Measurements from ENCODE around the gene MT1F. TPM values are rescaled to one million over a fixed set of nuclear protein-coding genes. Genes with fewer than 3 reads are reported as not detected.
"Not testable (repeated sequence)": the region's sequence is repeated elsewhere in the genome, so short reads cannot be mapped to it uniquely, and the experiment has no call there.

The MT1F gene
- total RNA-seq, 1 experiment from 2014 or later = 2.4 TPM

DNA sequence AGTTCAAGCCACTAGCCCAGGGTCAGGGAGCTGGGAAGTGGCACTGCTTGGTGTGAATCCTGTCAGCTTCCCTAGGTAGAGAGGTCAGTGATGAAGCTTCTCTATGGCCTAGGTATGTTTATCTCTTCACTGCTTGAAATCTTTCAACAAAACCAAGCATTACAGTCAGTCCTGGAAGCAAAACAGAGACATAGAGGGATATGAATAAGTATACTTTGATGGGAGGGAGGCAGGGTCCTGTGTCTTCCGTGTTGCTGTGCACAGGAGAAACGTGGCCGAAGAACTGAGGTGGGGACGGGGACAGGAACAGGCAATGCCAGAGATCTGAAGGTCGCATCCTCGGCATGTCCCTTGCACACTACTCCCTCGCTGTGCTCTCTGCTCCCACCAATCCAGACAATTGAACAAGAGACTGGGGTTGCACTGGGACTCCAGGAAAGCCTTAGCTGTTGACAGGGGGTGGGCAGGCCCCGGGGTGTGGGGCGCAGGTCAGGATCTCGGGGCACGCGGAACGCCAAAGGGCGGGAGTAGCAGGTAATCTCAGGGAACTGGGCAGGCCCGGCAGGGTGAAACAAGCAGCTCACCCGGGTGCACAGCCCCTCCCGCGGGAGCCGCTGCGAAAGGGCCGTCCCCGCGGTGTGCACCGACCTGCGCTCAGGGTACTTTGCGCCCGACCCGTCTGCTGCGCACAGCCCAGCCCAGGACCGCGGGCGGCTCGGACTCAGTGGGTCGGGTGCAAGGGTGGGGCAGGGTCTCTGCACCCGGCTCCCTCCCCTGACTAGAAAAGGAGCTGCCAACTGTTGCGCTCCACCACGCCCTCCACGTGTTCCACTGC, 11.5 kb downstream of the MT1F start, which contains the start of gene MT1H:
MT1H (plus strand) TSS at position 810 of the 835 bp plus-strand sequence. CDS start 71 bp downstream, outside the sequence.
- no TSS peak for BruUV-seq (replicated peaks)
- TF ChIP-seq, protein P1, sequence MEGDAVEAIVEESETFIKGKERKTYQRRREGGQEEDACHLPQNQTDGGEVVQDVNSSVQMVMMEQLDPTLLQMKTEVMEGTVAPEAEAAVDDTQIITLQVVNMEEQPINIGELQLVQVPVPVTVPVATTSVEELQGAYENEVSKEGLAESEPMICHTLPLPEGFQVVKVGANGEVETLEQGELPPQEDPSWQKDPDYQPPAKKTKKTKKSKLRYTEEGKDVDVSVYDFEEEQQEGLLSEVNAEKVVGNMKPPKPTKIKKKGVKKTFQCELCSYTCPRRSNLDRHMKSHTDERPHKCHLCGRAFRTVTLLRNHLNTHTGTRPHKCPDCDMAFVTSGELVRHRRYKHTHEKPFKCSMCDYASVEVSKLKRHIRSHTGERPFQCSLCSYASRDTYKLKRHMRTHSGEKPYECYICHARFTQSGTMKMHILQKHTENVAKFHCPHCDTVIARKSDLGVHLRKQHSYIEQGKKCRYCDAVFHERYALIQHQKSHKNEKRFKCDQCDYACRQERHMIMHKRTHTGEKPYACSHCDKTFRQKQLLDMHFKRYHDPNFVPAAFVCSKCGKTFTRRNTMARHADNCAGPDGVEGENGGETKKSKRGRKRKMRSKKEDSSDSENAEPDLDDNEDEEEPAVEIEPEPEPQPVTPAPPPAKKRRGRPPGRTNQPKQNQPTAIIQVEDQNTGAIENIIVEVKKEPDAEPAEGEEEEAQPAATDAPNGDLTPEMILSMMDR (IDR thresholded peaks at IDR 0.05; ENCODE audit: unreplicated experiment) = no peak
- intact Hi-C loops (cut with micrococcal nuclease) = no loop called here
- CTCF ChIA-PET = interaction anchor here (0.6 to 1.7 kb wide), 4 partner anchors 33 to 136 kb away, joined by 3 to 5 read pairs (median 3); no protein-coding TSS in a partner anchor
- Mint-ChIP-seq H3K27ac (ENCODE audit: low read depth, unreplicated experiment) (no peak within 1 kb of the TSS), H3K4me1 (ENCODE audit: insufficient read depth, unreplicated experiment) (no peaks in the 10 kb centered on the region), H3K4me3 (ENCODE audit: unreplicated experiment) (no peak within 1 kb of the TSS), H3K27me3 (ENCODE audit: insufficient read depth, unreplicated experiment) (peaks cover 9% of the 10 kb centered on the region), H3K36me3 (ENCODE audit: insufficient read depth, unreplicated experiment) (no peaks in the 10 kb centered on the region), H3K9me3 (ENCODE audit: unreplicated experiment) (no peaks in the 10 kb centered on the region)
- DNase-seq (ENCODE audit: unreplicated experiment) = no peak
- POLR2A ChIA-PET = no interaction called here

DNA sequence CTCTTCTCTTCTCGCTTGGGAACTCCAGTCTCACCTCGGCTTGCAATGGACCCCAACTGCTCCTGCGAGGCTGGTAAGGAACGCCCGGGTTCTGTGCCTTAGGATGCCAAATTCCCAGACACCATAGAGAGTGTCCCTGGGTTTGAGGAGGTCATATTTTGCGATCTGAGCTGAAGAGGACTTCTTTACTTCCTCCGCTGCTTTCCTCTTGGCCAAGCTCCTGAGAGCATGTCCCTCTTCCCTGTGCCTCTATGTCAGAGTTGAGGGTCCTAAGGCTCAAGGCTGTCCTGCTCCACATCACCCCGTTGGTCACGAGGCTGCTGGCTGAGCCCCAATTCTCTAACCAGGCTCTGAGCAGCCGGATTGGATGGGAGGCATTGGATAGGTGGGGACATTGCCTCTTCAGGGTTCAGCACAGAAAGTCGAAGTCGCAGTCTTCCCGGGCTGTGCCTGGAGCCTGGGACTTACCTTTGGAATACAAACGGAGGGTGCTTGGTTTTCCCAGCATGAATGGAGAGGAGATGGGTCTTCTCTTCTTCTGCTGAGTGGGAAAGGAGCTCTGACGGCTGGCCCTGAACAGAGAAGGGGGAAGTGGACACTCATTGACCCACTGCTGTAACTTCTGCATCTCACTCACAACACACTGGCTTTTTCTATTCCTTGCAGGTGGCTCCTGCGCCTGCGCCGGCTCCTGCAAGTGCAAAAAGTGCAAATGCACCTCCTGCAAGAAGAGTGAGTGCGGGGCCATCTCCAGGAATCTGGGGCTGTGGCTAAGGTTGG, 12.3 kb downstream of the MT1F start:
- Mint-ChIP-seq H3K36me3 (ENCODE audit: insufficient read depth, unreplicated experiment) (no peaks in the 10 kb centered on the region), H3K4me3 (ENCODE audit: unreplicated experiment) (no peak overlapping the region), H3K9me3 (ENCODE audit: unreplicated experiment) (no peaks in the 10 kb centered on the region), H3K4me1 (ENCODE audit: insufficient read depth, unreplicated experiment) (no peaks in the 10 kb centered on the region), H3K27me3 (ENCODE audit: insufficient read depth, unreplicated experiment) (peaks cover 9% of the 10 kb centered on the region), H3K27ac (ENCODE audit: low read depth, unreplicated experiment) (no peak overlapping the region)
- TF ChIP-seq, protein P1 (IDR thresholded peaks at IDR 0.05; ENCODE audit: unreplicated experiment) = no peak
- intact Hi-C loops (cut with micrococcal nuclease) = no loop called here
- ChIA-PET CTCF (interaction anchor here (0.6 to 1.7 kb wide), 2 partner anchors 32 to 135 kb away, joined by 3 to 5 read pairs; no protein-coding TSS in a partner anchor), POLR2A (interaction anchor here (0.6 to 1.5 kb wide), 3 partner anchors 13 to 60 kb away, joined by 3 read pairs; no protein-coding TSS in a partner anchor)
- BruUV-seq (replicated peaks) = no TSS peak
- no peak for DNase-seq (ENCODE audit: unreplicated experiment)

GRCh38 chr16:56670620-56670934, 12.8 kb downstream of the MT1F start:
- DNase-seq (ENCODE audit: unreplicated experiment) = no peak
- intact Hi-C loops (cut with micrococcal nuclease) = no loop called here
- no peak overlapping the region for H3K27ac Mint-ChIP-seq (ENCODE audit: low read depth, unreplicated experiment)
- BruUV-seq (replicated peaks) = no TSS peak
- no peaks in the 10 kb centered on the region for H3K9me3 Mint-ChIP-seq (ENCODE audit: unreplicated experiment)
- no peak overlapping the region for H3K4me3 Mint-ChIP-seq (ENCODE audit: unreplicated experiment)
- TF ChIP-seq, protein P1 (IDR thresholded peaks at IDR 0.05; ENCODE audit: unreplicated experiment) = no peak
- H3K27me3 Mint-ChIP-seq (ENCODE audit: insufficient read depth, unreplicated experiment) = peaks cover 9% of the 10 kb centered on the region
- H3K4me1 Mint-ChIP-seq (ENCODE audit: insufficient read depth, unreplicated experiment) = no peaks in the 10 kb centered on the region
- H3K36me3 Mint-ChIP-seq (ENCODE audit: insufficient read depth, unreplicated experiment) = no peaks in the 10 kb centered on the region
- CTCF ChIA-PET = interaction anchor here (1.7 kb wide), 1 partner anchor 32 kb away, joined by 5 read pairs; no protein-coding TSS in a partner anchor
- POLR2A ChIA-PET = interaction anchor here (0.6 to 1.5 kb wide), 2 partner anchors 13 to 60 kb away, joined by 3 read pairs; no protein-coding TSS in a partner anchor

DNA sequence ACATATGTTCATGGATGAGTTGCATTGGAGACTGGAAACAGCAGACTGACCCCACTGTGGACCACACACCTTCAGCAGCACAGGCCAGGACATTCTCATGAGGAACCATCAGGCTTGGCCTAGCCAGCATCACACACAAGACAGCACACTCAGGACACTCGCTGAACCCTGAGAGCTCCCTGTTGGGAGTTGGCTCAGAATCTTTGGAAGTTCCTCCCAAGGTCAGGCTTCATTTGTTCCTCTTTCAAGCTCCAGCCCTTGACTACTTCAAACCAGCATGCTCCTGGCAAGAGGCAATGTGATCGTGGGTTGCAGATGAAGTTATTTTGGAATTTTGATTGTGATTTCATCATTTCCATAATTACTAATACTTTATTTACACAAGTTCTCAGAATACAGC, 13.9 kb downstream of the MT1F start:
- H3K36me3 Mint-ChIP-seq (ENCODE audit: insufficient read depth, unreplicated experiment); CTCF ChIA-PET; H3K27me3 Mint-ChIP-seq (ENCODE audit: insufficient read depth, unreplicated experiment); H3K4me3 Mint-ChIP-seq (ENCODE audit: unreplicated experiment); H3K9me3 Mint-ChIP-seq (ENCODE audit: unreplicated experiment); BruUV-seq (replicated peaks); H3K4me1 Mint-ChIP-seq (ENCODE audit: insufficient read depth, unreplicated experiment); intact Hi-C loops (cut with micrococcal nuclease); H3K27ac Mint-ChIP-seq (ENCODE audit: low read depth, unreplicated experiment): not testable (repeated sequence)
- POLR2A ChIA-PET = interaction anchor here (0.5 to 3.0 kb wide), 3 partner anchors 12 to 62 kb away, joined by 3 to 30 read pairs (median 3); partner anchors contain the start of gene MT1X
- DNase-seq (ENCODE audit: unreplicated experiment) = peak; percentile 45

DNA sequence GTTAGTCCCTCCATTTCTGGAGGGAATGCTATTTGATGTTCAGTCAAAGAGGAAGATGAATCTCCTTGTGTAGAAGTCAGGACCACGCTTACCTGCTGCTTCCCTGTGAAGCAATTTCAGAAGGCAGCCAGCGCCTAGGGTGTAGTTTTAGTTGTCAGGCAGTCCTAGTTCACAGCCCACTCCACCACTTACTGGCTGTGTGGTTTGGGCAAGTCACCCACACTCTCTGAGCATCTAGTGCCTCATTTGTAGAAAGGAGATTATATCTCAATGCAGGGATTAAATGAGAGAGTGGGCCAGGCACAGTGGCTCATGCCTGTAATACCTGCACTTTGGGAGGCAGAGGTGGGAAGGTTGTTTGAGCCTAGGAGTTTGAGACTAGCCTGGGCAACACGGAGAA, 14.4 kb downstream of the MT1F start:
- CTCF ChIA-PET = interaction anchor here (1.9 kb wide), 1 partner anchor 30 kb away, joined by 13 read pairs; no protein-coding TSS in a partner anchor
- H3K36me3 Mint-ChIP-seq (ENCODE audit: insufficient read depth, unreplicated experiment); H3K27me3 Mint-ChIP-seq (ENCODE audit: insufficient read depth, unreplicated experiment); H3K4me1 Mint-ChIP-seq (ENCODE audit: insufficient read depth, unreplicated experiment); intact Hi-C loops (cut with micrococcal nuclease); BruUV-seq (replicated peaks); H3K27ac Mint-ChIP-seq (ENCODE audit: low read depth, unreplicated experiment); H3K4me3 Mint-ChIP-seq (ENCODE audit: unreplicated experiment); H3K9me3 Mint-ChIP-seq (ENCODE audit: unreplicated experiment); DNase-seq (ENCODE audit: unreplicated experiment): not testable (repeated sequence)
- POLR2A ChIA-PET = interaction anchor here (0.5 to 3.0 kb wide), 4 partner anchors 11 to 65 kb away, joined by 3 to 30 read pairs (median 9); partner anchors contain the start of genes MT1X and MT2A

Measured in MCF 10A (cell line).